Motor neuron (in vitro differentiated cells): ENCODE data around the gene CFHR3. TPM values are rescaled to one million over a fixed set of nuclear protein-coding genes. Genes with fewer than 3 reads are reported as not detected.
A peak's percentile ranks its signal among the peaks of the same experiment; 100 is the strongest.
"Not testable (repeated sequence)": the region's sequence is repeated elsewhere in the genome, so short reads cannot be mapped to it uniquely, and the experiment has no call there.

Source experiments
- ATAC-seq, 8 experiments: fragments of 200-7000 bp; cut with Tn5 transposase; replicated peaks in 6 of 8; 2 replicates each; pipeline ENCODE4 v1.8.0; 2021; ENCODE audit warnings: mild to moderate bottlenecking in 8 of 8, moderate library complexity in 8 of 8
- H3K27ac ChIP-seq, 2 donors: fragments of 250-450 bp; sonication (Bioruptor Pico); 2 replicates each; pipeline ENCODE4 v1.9.0; 2021; ENCODE audit warnings: antibody characterized with exemption in 2 of 2, mild to moderate bottlenecking in 2 of 2, moderate library complexity in 1 of 2
- H3K4me1 ChIP-seq, 2 donors: fragments of 250-450 bp; sonication (Bioruptor Pico); replicated peaks in 1 of 2; 2 replicates each; pipeline ENCODE4 v1.6.1; 2021; ENCODE audit warnings: antibody characterized with exemption in 2 of 2, mild to moderate bottlenecking in 2 of 2, moderate library complexity in 1 of 2
- H3K4me3 ChIP-seq, 5 donors: fragments of 250-450 bp; sonication (Bioruptor Pico); 2 replicates each; pipeline ENCODE4 v1.9.0; 2021; ENCODE audit warnings: antibody characterized with exemption in 5 of 5, mild to moderate bottlenecking in 5 of 5, moderate library complexity in 4 of 5
- WGBS, 10 experiments: fragments of 450-650 bp; shearing (Covaris generic); methylation state at CpG; one replicate each; pipeline ENCODE4 v1.0.0; 2022; 5-methylcytosine and 5-hydroxymethylcytosine counted together
- in situ Hi-C, 9 experiments: fragments of 400-800 bp; cut with MboI; loops; one replicate each; pipeline ENCODE4 v1.15.0; 2021; ENCODE audit warnings: low sequenced_read_pairs in 9 of 9, low pct_unique_long_range_greater_than_20kb in 2 of 9; ENCODE audit not compliant: unreplicated experiment in 9 of 9
- total RNA-seq, 8 experiments: library from RNA; unstranded; fragments of 300-600 nt; gene quantifications; 2 replicates each; pipeline versions ENCODE4 v1.2.3 to v1.2.4, GENCODE V29; 2022

The CFHR3 gene
- total RNA-seq, 8 experiments from 2014 or later = 0.14 to 1.7 (median 0.36) TPM; not detected in 2

GRCh38 chr1:196791252-196791651 lies 16.6 kb downstream of the CFHR3 start:
- H3K4me1 ChIP-seq, H3K4me3 ChIP-seq, ATAC-seq, H3K27ac ChIP-seq, in situ Hi-C loops: not testable (repeated sequence)
- no CpG with 5 or more reads among the region's 1 CpG for WGBS, 10 experiments

- H3K4me1 ChIP-seq, in situ Hi-C loops, ATAC-seq, H3K4me3 ChIP-seq, H3K27ac ChIP-seq: not testable (repeated sequence)
- 0 to 80% (median 21%) methylated on average over 1 to 2 of the region's 4 CpGs; no CpG with 5 or more reads in 4 of the 10 experiments for WGBS, 10 experiments
These were observed 19.5 kb downstream of the CFHR3 start for GRCh38 chr1:196794103-196794502.

DNA sequence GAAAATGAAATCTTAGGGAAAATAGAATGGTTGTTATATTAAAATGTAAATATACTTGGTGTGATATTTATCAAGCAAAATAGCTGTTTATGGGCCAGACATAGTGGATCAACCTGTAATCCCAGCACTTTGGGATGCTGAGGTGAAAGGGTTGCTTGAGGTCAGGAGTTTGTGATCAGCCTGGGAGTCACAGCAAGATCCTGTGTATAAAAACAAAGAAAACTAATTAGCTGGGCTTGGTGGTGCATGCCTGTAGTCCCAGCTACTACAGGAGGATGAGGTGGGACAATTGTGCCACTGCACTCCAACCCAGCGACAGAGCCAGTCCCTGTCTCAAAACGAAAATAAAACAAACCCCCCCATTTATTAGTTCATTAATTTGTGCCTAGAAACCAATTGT lies 23.3 kb downstream of the CFHR3 start:
- Histone ChIP-seq H3K4me3 (no peak overlapping the region), H3K4me1 (no peaks in the 10 kb centered on the region), H3K27ac (no peak overlapping the region)
- in situ Hi-C loops = no loop called here
- 0 to 83% (median 52%) methylated on average over 1 to 2 of the region's 2 CpGs; no CpG with 5 or more reads in 5 of the 10 experiments for WGBS, 10 experiments
- ATAC-seq = no peak

- H3K4me1 ChIP-seq, H3K4me3 ChIP-seq, H3K27ac ChIP-seq, ATAC-seq, in situ Hi-C loops: not testable (repeated sequence)
- WGBS, 10 experiments = 0 to 100% (median 67%) methylated on average over 1 of the region's 1 CpG; no CpG with 5 or more reads in 5 of the 10 experiments
These were observed 27.3 kb downstream of the CFHR3 start for GRCh38 chr1:196801920-196802319.

DNA sequence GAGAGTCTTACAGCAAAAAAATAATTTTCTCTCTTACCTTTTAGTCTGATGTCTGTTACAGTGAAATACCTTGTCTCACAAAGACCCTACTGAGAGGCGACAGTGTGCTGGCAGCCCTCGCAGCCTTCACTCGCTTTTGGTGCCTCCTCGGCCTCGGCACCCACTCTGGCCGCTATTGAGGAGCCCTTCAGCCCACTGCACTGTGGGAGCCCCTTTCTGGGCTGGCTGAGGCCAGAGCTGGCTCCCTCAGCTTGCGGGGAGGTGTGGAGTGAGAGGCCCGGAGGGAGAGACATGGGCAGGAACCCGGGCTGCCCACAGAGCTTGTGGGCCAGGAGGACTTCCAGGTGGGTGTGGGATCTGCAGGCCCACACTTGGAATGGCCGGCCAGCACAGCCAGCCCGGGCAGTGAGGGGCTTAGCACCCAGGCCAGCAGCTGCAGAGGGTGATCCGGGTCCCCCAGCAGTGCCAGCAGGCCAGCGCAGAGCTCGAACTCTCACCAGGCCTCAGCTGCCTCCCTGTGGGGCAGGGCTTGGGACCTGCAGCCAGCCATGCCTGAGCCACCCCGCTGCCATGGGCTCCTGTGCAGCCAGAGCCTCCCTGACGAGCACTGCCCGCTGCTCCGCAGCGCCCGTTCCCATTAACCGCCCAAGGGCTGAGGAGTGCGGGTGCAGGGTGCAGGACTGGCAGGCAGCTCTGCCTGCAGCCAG lies 34.0 kb downstream of the CFHR3 start:
- in situ Hi-C loops = no loop called here
- WGBS, 10 experiments = 69 to 83% (median 81%) methylated on average over 1 to 5 of the region's 22 CpGs; no CpG with 5 or more reads in 6 of the 10 experiments
- ATAC-seq = no peak
- Histone ChIP-seq H3K4me3 (no peak overlapping the region), H3K27ac (no peak overlapping the region), H3K4me1 (no peaks in the 10 kb centered on the region)

- ATAC-seq, H3K27ac ChIP-seq, H3K4me3 ChIP-seq, H3K4me1 ChIP-seq, in situ Hi-C loops: not testable (repeated sequence)
- 0% methylated on average over 1 of the region's 6 CpGs; no CpG with 5 or more reads in 9 of the 10 experiments for WGBS, 10 experiments
These were observed 42.8 kb downstream of the CFHR3 start for GRCh38 chr1:196817442-196817841.

- H3K27ac ChIP-seq, ATAC-seq: not testable (repeated sequence)
- WGBS, 10 experiments = no CpG with 5 or more reads among the region's 1 CpG
These were observed 44.9 kb downstream of the CFHR3 start, which contains the start of gene CFHR1 for GRCh38 chr1:196819531-196819930. Gene CFHR1 (plus strand): TSS chr1:196819731. CDS start chr1:196819845, 114 bp downstream.

GRCh38 chr1:196827860-196828259 lies 53.2 kb downstream of the CFHR3 start:
- 10 to 63% (median 25%) methylated on average over 1 to 3 of the region's 4 CpGs; no CpG with 5 or more reads in 7 of the 10 experiments for WGBS, 10 experiments
- in situ Hi-C loops, H3K27ac ChIP-seq, H3K4me3 ChIP-seq, H3K4me1 ChIP-seq: not testable (repeated sequence)
- peak in 4 of 8 experiments; percentile 35 to 87 (median 64) for ATAC-seq

More at GRCh38 chr1:196819531-196819930, 44.9 kb downstream of the CFHR3 start, which contains the start of gene CFHR1:
- H3K4me3 ChIP-seq, H3K4me1 ChIP-seq, in situ Hi-C loops: not testable (repeated sequence)

Other genes starting within 250 kb of the CFHR3 start
- gene KCNT2, start 166.4 kb upstream of the CFHR3 start, total RNA-seq = 10 to 100 TPM in 4 of 8 experiments, 1 to 10 TPM in 2, under 1 TPM in 2; 0.24 to 33.5 (median 13.2) TPM
- 100 to 1,000 TPM in 2 of 8 experiments, 10 to 100 TPM in 2, under 1 TPM in 2, not detected in 2; 0.09 to 174 (median 53.1) TPM for gene CFH, start 122.8 kb upstream of the CFHR3 start, total RNA-seq
- gene CFHR1, start 44.9 kb downstream of the CFHR3 start, total RNA-seq = under 1 TPM in 4 of 8 experiments, not detected in 4; 0.16 to 0.92 (median 0.33) TPM
- under 1 TPM in 4 of 8 experiments, not detected in 4; 0.11 to 0.76 (median 0.45) TPM for gene CFHR4, start 113.2 kb downstream of the CFHR3 start, total RNA-seq
- 1 to 10 TPM in 1 of 8 experiments, not detected in 7; 1.7 TPM for gene CFHR2, start 168.9 kb downstream of the CFHR3 start, total RNA-seq
- under 1 TPM in 1 of 8 experiments, not detected in 7; 0.09 TPM for gene CFHR5, start 202.7 kb downstream of the CFHR3 start, total RNA-seq